Lower leg skin (tissue), 4 donors: ENCODE data around the gene SHTN1. TPM values are rescaled to one million over a fixed set of nuclear protein-coding genes. Genes with fewer than 3 reads are reported as not detected.

Experiments used
- DNase-seq, 2 donors: peaks; one replicate each; pipeline ENCODE4 v3.0.0-alpha.2; 2019; ENCODE audit warnings: low spot score in 2 of 2
- H3K4me3 ChIP-seq: fragments of 200-600 bp; sonication (generic); 2 replicates; pipeline ENCODE4 v1.5.1; 2017; ENCODE audit warnings: mild to moderate bottlenecking, low read depth; ENCODE audit not compliant: poor library complexity, severe bottlenecking
- CTCF ChIP-seq, 3 donors: fragments of 450-650 bp; IDR thresholded peaks; one replicate each; pipeline ENCODE4 v1.5.1; 2016; ENCODE audit warnings: antibody characterized with exemption in 3 of 3, mild to moderate bottlenecking in 3 of 3, moderate library complexity in 2 of 3
- POLR2A ChIP-seq, 2 donors: fragments of 450-650 bp; IDR thresholded peaks; one replicate each; pipeline ENCODE4 v1.6.1; 2016 to 2017; ENCODE audit warnings: antibody characterized with exemption in 2 of 2, mild to moderate bottlenecking in 1 of 2, moderate library complexity in 1 of 2
- WGBS, 2 donors: methylation state at CpG; one replicate each; pipeline ENCODE4 v1.1.5; 2018; 5-methylcytosine and 5-hydroxymethylcytosine counted together
- intact Hi-C: fragments of 100-400 bp; cut with DNase I; formaldehyde crosslinking; loops from one replicate; pipeline ENCODE4 v1.15.0; 2023; ENCODE audit warnings: low total_unique reads
- total RNA-seq, 4 donors: library from RNA; depleted of rRNA; stranded (reverse); fragments of >200 nt; gene quantifications; one replicate each; pipeline ENCODE4 v1.1.0, GENCODE V29; 2016

The SHTN1 gene
- total RNA-seq, 4 donors from 2014 or later: 13.7 to 23.1 (median 16.8) TPM

- no peak for DNase-seq
- WGBS, 2 donors: 97 to 100% methylated on average over 3 of the region's 3 CpGs
- H3K4me3 ChIP-seq: no peak overlapping the region
- intact Hi-C loops: no loop called here
- TF ChIP-seq POLR2A (IDR thresholded peaks at IDR 0.05) (no peak), CTCF (IDR thresholded peaks at IDR 0.05) (no peak)
These were observed 99.2 kb downstream of the SHTN1 start for GRCh38 chr10:116905845-116906210.

- no peak for TF ChIP-seq CTCF (IDR thresholded peaks at IDR 0.05)
- no peak for TF ChIP-seq POLR2A (IDR thresholded peaks at IDR 0.05)
- intact Hi-C loops: no loop called here
- no peak for DNase-seq
- WGBS, 2 donors: 84% methylated on average over 4 of the region's 4 CpGs
- H3K4me3 ChIP-seq: no peak overlapping the region
These were observed 105.4 kb downstream of the SHTN1 start for GRCh38 chr10:116899626-116900025.

- DNase-seq: no peak
- intact Hi-C loops: no loop called here
- no peak for TF ChIP-seq POLR2A (IDR thresholded peaks at IDR 0.05)
- no peak overlapping the region for H3K4me3 ChIP-seq
These were observed 111.3 kb downstream of the SHTN1 start for GRCh38 chr10:116893686-116894037.

- TF ChIP-seq POLR2A (IDR thresholded peaks at IDR 0.05): no peak
- no peak for TF ChIP-seq CTCF (IDR thresholded peaks at IDR 0.05)
- intact Hi-C loops: no loop called here
- no peak overlapping the region for H3K4me3 ChIP-seq
- DNase-seq: no peak
- WGBS, 2 donors: 74 to 76% methylated on average over 11 of the region's 11 CpGs
These were observed 111.9 kb downstream of the SHTN1 start for GRCh38 chr10:116892907-116893685.

GRCh38 chr10:116891208-116891607 is 113.8 kb downstream of the SHTN1 start:
- intact Hi-C loops: no loop called here
- no peak for DNase-seq
- 51 to 61% methylated on average over 7 of the region's 7 CpGs for WGBS, 2 donors
- no peak for TF ChIP-seq CTCF (IDR thresholded peaks at IDR 0.05)
- TF ChIP-seq POLR2A (IDR thresholded peaks at IDR 0.05): no peak
- H3K4me3 ChIP-seq: no peak overlapping the region

GRCh38 chr10:116889066-116889465 is 115.9 kb downstream of the SHTN1 start:
- intact Hi-C loops: no loop called here
- 48 to 63% methylated on average over 3 of the region's 3 CpGs for WGBS, 2 donors
- H3K4me3 ChIP-seq: no peak overlapping the region
- DNase-seq: no peak
- no peak for TF ChIP-seq POLR2A (IDR thresholded peaks at IDR 0.05)
- no peak for TF ChIP-seq CTCF (IDR thresholded peaks at IDR 0.05)
